Activated effector memory CD4-positive, alpha-beta T cell treated with anti-CD3 and anti-CD28 coated beads, Interleukin-2, amount 50 U/mL, for 16 hours (primary cell): Measurements from ENCODE around the gene MRPS22.
A peak's percentile ranks its signal among the peaks of the same experiment; 100 is the strongest.
"Not testable (repeated sequence)": the region's sequence is repeated elsewhere in the genome, so short reads cannot be mapped to it uniquely, and the experiment has no call there.

Source experiments
- DNase-seq: peaks from one replicate; pipeline ENCODE4 v3.0.0-alpha.2; 2020

The MRPS22 gene

DNA sequence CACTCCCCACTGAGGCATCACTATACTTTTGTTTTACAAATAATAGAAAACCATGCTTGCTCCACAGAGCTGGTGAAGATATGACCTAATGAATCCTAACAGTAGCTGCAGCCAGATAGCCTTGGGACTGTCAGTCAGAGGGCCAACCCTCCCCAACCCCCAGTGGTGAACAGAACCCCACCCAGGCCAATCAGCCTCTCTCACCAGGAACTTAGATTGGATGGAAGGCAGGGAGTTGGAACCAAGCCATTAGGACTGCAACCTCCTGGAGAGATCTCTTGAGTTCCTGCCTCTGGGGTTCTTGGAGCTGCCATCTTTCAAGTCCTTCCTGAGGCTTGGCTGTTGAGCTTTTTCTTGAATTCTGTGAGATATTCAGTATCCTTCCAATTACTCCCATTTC, 3.0 kb upstream of the MRPS22 start:
- no peak for DNase-seq

DNA sequence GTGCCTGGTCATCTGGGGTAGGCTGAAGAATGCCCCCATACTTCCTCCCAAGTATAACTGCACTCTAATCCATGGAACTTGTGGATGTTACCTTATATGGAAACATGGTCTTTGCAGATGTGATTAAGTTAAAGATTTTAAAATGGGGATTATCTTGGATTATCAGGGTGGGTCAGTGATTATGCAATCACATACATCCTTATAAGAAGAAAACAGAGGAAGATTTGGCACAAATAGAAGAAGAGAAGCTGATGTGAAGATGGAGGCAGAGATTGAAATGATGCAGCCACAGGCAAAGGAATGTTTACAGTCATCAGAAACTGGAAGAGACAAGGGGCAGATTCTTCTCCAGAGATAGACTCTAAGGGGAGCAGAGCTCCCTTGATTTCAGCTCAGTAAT, 1.8 kb upstream of the MRPS22 start:
- DNase-seq = no peak

DNA sequence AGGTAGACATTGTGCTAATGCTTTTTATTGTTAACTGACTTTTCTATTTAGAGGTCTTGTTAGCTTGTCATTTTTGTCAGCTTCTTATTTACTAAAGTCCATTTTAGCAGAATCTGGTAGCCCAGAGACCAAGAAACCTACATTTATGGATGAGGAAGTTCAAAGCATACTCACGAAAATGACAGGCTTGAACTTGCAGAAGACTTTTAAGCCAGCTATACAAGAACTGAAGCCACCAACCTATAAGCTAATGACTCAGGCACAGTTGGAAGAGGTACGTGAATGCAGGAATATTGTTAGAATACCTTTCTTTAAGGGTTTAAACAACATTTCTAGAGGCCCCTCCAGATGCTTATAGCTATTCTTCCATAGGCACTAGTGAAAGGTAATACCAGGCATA, 3.0 kb downstream of the MRPS22 start:
- no peak for DNase-seq

DNA sequence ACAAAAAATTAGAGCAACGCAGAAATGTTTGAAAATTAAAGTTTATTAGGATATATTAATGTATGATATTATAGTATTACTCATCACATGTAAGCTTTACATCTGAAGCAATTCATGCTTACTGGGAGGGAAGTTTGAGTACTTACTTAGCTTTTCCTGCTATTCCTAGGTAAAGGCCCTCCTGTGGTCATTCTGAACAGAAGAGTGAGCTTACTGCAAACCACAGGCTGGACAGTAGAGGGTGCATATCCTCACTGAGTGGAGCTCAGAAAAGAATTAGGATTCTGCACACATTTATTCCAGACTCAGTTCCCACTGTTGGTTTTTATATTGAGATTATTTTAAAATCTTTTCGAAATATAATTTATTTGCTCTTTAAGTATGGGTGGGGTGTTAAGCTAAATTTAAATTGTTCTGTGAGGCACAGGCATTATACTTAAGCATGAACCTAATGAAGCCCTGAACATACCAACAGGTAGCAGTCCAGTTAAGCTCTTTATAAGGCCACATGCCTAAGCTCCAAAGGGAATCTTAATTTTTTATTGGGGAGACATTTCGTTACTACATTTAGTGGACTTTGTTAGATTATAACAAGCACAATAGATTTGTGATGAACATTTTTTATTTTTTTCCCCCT, 10.2 kb downstream of the MRPS22 start:
- DNase-seq = no peak

DNA sequence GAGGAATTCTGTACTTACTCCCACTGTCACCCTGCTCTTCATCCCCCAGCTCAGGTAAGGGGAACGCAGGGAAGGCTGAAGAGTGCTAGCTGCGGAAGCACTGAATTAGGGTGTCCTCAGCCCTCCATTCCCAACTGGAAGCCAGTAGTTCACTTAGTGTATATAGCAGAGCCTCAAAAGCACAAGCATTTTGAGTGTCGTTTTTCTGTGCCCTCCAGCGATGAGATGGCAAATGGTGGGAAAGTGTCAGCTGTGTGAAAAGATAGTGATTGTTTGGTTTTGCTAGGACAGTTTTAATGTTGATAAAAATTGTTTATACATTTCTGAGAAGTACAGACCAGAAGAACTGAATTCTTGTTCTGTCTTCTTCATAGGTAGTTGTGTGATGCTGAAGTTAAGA, 10.8 kb downstream of the MRPS22 start:
- DNase-seq = no peak

DNA sequence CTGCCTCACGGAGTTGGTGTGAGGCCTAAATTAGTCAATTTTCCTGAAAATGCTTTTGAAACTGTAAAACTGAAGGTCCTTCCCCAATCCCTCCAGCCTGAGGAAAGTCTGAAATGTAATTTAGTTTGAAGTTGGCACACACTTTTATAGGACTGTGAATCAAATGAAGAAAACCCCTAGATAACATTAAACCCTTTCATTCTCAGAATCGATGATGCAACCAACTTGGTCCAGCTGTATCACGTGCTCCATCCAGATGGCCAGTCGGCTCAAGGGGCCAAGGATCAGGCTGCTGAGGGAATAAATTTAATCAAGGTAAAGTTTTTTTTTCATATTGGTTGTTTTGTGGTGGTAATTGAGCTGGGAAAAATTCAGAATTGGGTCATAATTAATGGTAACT, 11.7 kb downstream of the MRPS22 start:
- no peak for DNase-seq

DNA sequence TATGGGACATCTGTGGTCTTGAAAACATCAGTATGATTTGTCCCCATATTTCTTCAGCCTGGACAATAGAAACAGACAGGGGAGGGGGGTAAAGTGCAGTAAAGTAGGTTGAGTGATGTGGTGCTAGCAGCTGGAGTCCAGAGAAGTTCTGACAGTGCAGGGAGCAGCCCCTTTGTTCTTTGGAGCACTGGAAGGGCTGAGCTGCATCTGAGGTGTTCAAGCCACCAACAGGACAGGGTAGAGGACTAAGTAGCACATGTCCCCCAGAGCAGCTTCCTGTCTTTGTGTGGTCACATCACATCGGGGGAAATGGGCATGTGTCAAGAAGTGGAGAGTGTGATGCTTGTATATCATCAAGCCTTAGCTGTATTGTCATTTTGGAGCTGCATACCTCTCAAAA, 12.1 kb downstream of the MRPS22 start:
- DNase-seq = no peak

DNA sequence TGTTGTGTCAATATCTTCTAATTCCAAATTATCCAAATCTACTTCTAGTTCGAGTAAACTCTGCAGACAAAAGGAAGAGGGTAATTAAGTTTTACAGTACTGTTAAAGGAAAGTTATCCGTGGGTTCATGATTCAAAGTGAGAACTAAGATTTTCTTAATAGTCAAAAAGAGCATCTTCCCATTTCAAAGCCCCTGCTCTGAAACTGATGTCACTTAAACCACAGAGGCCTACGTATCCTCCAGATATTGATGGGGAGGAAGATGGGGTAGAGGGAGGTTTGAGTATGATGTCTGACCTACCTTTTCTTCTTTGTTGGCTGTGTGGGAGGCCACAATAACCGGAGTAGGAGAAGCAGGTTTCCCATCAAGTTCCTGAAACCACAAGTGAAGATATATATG, 14.1 kb downstream of the MRPS22 start:
- DNase-seq = no peak

DNA sequence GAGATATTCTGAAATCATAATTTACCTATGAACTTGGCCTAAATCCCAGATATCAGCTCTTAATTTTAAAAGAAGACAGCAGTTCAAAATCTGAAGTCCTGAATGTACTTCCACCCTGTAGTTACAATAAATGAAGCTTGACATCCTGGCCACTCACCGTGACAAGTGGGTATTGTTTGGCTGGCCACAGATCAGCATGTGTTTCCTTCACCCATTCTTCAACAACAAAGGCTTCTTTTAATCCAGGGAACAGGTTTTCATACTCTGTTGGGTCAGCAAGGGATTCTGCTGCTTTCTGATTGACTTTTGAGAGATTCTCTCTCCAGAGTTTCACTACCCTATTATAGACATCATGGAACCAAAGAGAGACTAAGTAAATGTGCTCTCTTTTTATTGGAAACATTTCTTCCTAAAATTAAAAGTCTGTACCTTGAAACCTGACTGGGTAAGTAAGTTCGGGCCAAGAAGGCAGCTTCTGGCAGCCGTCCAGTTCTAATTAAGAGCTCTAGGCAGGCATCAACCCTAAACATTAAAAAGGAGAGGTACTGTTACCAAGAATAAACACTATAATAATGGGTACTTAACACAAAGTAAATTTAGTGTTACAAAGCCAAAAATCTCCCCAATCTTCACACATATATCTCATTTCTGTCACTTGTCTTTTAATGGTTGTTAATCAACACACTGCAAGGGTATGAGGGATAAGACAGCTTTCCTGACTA, 15.2 kb downstream of the MRPS22 start:
- no peak for DNase-seq

DNA sequence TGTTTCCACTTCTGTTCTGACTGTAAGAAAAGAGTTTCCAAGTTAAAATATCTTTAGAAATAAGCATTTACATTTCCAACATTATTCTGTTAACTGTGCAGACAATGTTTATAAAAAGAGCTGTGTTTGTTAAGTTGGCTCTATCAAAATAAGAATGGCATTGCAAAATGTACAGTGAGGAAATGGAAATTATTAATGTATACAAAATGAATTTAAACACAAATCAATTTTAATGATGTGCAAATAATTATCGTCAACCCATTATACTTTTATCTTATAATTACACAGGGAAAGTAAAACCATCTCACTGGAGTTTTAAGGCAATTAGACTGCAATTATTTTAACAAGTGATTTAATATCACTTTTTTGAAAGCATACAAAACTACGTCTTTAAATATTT, 17.5 kb downstream of the MRPS22 start:
- DNase-seq = no peak

DNA sequence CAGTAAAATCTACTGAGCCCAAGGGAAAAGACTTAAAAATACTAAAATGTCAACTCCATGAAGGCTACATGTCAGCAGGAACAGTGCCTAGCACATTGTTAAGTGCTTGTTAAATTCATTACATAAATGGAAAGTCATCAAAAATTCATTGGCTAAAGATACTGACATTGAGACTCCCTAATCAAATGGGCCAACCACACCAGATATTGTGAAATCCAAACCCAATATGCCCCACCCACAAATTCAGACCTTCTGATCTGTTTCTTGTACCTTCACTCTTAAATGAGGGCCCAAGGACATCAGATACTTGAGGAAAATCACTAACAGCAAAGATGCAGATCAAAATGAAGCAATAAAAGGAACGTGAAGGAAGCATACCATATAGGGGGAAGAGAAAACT, 20.7 kb downstream of the MRPS22 start:
- no peak for DNase-seq

DNA sequence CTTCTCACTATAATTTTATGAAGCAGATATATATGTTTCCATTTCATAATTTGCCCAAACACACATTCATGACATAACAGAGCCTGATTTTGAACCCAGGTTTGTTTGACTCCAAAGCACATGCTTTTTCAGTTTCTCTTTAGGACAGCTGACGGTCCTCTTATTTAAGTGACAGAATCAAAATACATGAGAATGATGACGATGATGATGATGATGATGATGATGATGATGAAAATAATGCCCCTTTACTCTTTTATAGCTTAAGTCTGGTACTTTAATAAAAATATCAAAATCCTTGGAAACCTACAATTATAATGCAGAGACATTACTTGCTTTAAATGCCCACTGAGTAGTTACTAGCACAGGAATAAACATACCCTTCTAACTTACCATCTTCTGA, 30.3 kb downstream of the MRPS22 start:
- DNase-seq = no peak

DNA sequence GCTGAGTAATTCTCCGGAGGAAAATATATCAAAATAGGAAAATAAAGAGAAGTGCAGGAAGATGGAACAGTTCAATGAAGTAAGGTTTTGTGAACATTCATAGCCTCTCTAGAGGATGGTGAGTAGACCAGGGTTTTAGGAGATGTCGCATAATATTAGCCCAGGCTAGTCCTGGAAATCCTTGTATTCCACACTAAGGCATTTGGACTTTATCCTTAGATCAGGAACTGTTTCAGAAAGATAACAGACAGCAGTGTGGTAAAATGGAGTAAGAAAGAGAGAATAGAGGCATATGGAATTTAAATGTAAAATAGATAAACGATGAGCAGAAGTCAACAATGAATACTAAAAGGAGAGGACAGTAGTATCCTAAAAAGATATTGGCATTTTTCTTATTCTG, 33.6 kb downstream of the MRPS22 start:
- no peak for DNase-seq

DNA sequence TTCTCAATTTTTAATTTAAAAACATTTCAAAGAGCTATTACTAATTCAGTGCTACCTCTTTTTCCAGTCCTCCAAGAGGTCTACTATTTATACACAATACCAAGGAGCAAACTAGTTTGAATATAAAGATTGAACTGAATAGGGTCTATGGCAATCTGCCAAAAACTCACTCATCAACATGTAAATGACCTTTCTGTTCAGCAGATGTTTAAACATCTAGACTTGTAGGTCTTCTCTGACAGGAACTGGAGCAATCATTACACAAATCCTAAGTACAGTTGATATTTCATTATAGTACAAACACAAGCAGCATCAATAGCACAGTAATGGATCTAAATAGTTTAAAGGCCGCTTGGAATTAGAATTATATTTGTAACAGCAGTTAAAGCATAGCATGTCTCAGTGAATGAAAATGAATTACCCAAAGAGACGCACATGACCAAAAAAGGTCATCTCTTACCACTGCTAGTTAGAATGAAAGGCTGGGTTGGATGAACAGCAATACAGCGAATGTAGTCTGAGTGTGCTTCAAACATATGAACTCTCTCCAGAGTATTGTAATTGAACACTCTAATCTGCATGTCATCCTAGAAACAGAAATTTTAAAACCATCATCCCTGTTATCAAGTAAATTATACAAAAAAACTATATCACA, 34.9 kb downstream of the MRPS22 start:
- DNase-seq = no peak

DNA sequence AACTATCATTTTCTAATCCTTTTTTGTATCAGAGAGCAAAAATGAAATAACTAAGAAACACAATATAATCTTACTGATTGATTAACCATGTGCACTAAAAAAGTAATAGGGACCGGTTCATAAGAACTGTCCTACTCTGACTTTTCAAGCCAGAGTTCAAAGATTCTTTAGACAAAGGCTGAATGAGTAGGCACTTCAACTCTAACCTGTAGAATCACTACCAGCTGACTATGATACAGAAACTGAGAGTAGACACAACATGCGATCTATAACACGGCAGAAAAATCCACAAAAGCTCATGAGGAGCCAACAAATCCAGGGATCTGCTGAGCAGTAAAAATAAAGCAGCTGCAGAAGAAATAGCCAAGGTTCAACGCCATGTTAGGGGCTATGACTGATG, 36.8 kb downstream of the MRPS22 start:
- no peak for DNase-seq

DNA sequence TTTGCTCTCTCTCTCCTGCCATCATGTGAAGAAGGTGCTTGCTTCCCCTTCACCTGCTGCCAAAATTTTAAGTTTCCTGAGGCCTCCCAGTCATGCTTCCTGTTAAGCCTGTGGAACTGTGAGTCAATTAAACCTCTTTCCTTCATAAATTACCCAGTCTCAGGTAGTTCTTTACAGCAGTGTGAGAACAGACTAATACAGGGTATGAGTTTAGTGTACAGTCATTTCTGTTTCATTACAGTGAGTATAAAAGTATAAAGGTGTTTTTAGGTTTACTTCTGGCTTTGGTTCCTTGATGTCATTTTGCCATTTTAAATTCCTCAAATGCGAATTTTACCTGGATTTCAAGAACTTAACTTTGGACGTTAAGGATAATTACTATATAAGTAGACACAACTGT, 38.5 kb downstream of the MRPS22 start:
- DNase-seq = not testable (repeated sequence)

DNA sequence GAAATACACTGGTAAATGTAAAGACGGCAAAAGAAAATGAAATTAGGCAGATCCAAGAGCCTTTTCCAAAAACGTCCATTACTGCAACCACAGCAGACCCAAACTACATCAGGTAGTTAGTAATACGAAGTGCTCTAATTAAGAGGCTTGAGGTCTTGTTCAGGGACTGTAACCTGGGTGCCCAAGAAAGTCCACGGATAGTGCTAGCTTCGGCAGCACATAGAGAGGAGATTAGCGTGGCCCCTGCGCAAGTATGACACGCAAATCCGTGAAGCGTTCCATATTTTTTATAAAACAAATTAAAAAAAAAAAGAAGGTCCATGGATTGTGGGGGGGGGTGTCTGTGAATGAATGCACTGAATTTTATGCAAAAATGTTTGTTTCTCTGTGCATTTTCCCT, 44.3 kb downstream of the MRPS22 start:
- DNase-seq = no peak

DNA sequence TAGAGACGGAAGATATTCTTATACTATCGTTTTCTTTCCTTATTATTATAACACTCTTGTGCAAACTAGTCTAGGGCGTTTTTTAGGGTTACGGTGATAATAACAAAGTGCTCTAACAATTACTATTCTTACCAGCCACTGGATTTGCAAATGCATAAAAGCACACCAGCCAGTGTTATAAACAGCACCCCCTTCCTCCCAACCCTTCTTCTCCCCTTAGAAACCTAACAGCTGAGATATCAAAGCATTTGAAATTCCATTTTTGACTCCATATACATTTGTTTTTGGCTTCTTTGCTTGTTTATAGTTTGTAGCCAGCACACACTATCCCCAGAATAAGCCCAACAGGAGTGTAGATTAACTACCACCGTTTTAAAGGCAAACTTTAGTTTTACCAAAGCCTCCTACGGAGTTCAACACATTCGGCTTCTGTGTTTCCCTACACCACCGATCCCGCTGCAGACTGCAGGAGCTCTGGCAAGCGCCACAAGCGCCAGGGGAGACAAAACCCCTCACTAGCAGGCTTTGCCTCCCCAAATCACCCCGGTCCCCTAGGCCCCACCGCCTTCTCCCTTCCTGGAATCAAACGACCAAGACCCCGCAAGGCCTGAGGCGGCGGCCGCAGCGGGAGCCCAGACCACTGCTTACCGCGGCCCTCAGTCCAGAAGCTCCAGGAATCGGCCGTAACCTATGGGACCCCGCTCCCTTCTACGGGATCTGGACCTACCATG, 45.2 kb downstream of the MRPS22 start:
- peak; percentile 72 for DNase-seq

DNA sequence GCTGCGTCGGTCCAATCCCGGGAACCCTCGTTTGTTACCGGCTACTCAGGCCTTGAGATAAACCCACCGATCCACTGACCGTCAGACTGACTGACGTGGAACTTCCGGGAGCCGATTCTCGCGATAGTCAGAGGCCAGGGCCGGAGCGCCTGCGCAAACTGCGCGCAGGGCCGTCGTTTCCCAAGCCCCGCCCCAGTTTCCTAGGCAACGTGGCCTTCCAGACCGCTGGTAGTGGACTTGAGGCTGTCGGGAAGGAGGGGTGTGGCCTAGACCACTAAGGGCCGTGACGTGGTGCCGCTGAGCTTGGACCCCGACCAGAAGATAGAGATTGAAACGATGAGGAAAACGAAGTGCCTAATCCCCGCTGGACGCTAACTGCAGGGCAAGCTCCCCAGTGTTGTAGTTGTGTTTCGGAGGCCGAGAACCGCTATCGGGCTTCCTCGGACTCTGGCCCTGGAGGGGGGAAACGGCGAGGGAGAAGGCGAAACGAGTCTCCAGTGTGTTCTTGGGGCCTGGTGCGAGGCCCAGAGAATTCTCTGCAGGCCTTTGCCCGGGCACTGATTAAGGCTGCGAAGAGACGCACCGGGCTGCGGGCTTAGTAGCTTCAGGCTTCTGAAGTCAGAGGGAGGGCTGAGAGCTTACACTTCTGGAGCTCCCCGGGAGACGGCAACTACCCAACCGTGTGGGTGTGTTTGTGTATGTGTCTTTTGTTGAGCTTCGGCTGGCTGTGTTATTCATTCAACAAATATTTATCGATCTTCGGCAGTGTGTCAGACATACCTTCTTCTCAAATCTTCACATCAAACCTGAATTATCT, 45.9 kb downstream of the MRPS22 start, which contains the start of gene COPB2:
TSS of gene COPB2 (minus strand) at position 96 of the 817 bp plus-strand sequence. CDS start 97 bp downstream, outside the sequence.
- DNase-seq = peak; percentile 99

DNA sequence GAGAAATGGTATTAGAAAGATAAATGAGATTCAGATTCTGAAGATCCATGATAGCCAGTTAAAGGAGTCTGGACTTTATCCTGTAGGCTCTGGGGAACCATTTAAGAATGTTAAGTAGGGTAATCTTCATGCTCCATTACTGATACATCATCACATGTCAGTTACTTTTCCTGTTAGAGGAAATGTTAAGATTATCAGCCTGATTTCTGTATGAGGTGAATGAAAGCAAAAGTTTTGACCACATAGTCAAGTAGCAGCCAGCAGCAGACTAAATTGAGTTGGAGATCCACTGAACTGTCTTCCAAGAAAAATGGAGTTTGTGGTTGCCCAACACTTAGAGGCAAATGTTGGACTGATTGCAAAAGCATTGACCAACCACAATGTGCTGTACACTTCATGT, 50.3 kb downstream of the MRPS22 start:
- DNase-seq = no peak

DNA sequence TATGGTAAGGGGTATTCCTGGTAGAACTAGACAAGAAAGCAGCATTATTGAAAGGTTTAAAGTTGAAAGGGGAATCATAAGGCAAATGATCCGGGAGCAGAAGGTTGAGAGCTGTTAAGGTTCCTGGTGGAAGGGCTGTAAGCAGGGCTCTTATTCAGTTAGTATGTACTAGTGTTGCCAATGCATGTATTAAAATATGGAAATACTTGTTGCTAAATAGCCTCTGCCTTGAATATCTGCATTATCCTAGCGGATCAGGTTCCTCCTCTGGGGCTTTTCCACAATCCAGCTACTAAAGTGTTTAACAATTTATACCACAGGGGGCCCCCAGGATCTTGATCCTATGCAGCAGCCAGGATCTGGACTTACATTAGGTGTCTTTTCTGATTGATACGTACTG, 52.9 kb downstream of the MRPS22 start:
- DNase-seq = no peak

DNA sequence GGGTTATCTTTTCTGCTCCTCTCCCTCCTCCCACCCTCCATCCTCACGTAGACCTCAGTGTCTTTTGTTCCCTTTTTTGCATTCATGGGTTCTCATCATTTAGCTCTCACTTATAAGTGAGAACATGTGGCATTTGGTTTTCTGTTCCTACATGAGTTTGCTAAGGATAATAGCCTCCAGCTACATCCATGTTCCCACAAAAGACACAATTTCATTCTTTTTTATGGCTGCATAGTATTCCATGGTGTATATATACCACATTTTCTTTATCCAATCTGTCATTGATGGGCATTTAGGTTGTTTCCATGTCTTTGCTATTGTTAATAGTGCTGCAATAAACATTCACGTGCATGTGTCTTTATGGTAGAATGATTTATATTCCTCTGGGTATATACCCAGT, 57.3 kb downstream of the MRPS22 start:
- not testable (repeated sequence) for DNase-seq
